ENCODE results near the gene SAPCD2. TPM values are rescaled to one million over a fixed set of nuclear protein-coding genes. Genes with fewer than 3 reads are reported as not detected.

Gene SAPCD2
- total and polyA plus RNA-seq, 2 of the 4 experiments (the other 2 are of a cell fraction): 3.4 to 4.9 TPM

- no peak for DNase-seq
- no peak overlapping the region for H2BK120ac ChIP-seq (ENCODE audit: low read depth, low read length)
- H3K4ac ChIP-seq (ENCODE audit: low read depth, low read length): no peak overlapping the region
- no peak overlapping the region for H4K91ac ChIP-seq (ENCODE audit: insufficient read depth, low read depth, low read length)
- H3K4me2 ChIP-seq (ENCODE audit: low read depth, low read length): no peak overlapping the region
- in situ Hi-C loops (cut with MboI; ENCODE audit: low sequenced_read_pairs) (no loop called here), intact Hi-C loops (cut with micrococcal nuclease) (no loop called here), dilution Hi-C loops (cut with HindIII; ENCODE audit: low sequenced_read_pairs, unreplicated experiment) (no loop called here)
- no peaks in the 10 kb centered on the region for H3K9me1 ChIP-seq (ENCODE audit: insufficient read depth, low read length)
- H3K23ac ChIP-seq (ENCODE audit: low read depth, low read length): no peak overlapping the region
- H3K79me1 ChIP-seq (ENCODE audit: low read depth in 1 of 2, low read length in 2 of 2): no peaks in the 10 kb centered on the region
- no peak overlapping the region for H2AK5ac ChIP-seq (ENCODE audit: low read depth, low read length)
- CTCF ChIA-PET: no interaction called here
- peaks cover 44% of the 10 kb centered on the region for H3K36me3 ChIP-seq (ENCODE audit: control insufficient read depth, insufficient read depth, low read length)
- H4K8ac ChIP-seq (ENCODE audit: low read depth in 2 of 2, low read length in 2 of 2): no peak overlapping the region
- no peak overlapping the region for H4K5ac ChIP-seq (ENCODE audit: low read depth, low read length)
- H2BK20ac ChIP-seq (ENCODE audit: low read depth, low read length): no peak overlapping the region
- BruUV-seq (replicated peaks): no TSS peak
- H2AFZ ChIP-seq (replicated peaks; ENCODE audit: low read length, poor library complexity): no peak overlapping the region
- 98% methylated on average over 8 of the region's 36 CpGs; no CpG with 5 or more reads in 1 of the 2 experiments for WGBS, 2 experiments (ENCODE audit: extremely low coverage in 2 of 2, insufficient read length in 1 of 2)
- no peak overlapping the region for H3K4me3 ChIP-seq (ENCODE audit: insufficient read depth, low read depth, low read length)
- no peak overlapping the region for H2BK15ac ChIP-seq (ENCODE audit: low read depth, low read length)
- no peak overlapping the region for H3K27ac ChIP-seq (ENCODE audit: insufficient read depth, low read length)
- no peaks in the 10 kb centered on the region for H3K4me1 ChIP-seq (ENCODE audit: control insufficient read depth, insufficient read depth, low read length)
- H3K56ac ChIP-seq (ENCODE audit: extremely low read depth, insufficient read depth, low read length): no peak overlapping the region
- H2AK9ac ChIP-seq (replicated peaks; ENCODE audit: low read depth, low read length, poor library complexity): no peak overlapping the region
- no peak for TF ChIP-seq CTCF (conservative IDR thresholded peaks at IDR 0.05; ENCODE audit: low read depth, low read length)
- no peak for TF ChIP-seq FOS (IDR thresholded peaks at IDR 0.05; ENCODE audit: low read depth, low read length)
- TF ChIP-seq, protein P1, sequence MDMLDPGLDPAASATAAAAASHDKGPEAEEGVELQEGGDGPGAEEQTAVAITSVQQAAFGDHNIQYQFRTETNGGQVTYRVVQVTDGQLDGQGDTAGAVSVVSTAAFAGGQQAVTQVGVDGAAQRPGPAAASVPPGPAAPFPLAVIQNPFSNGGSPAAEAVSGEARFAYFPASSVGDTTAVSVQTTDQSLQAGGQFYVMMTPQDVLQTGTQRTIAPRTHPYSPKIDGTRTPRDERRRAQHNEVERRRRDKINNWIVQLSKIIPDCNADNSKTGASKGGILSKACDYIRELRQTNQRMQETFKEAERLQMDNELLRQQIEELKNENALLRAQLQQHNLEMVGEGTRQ (IDR thresholded peaks at IDR 0.05; ENCODE audit: low read depth, low read length): no peak
- no peak for TF ChIP-seq POLR2A (IDR thresholded peaks at IDR 0.05; ENCODE audit: low read depth, low read length)
- TF ChIP-seq RAD21 (IDR thresholded peaks at IDR 0.05; ENCODE audit: low read length): no peak
- TF ChIP-seq MXI1 (IDR thresholded peaks at IDR 0.05; ENCODE audit: borderline replicate concordance, low read depth, low read length): no peak
- TF ChIP-seq CEBPB (IDR thresholded peaks at IDR 0.05; ENCODE audit: low read depth, low read length): no peak
- no peaks in the 10 kb centered on the region for H3K9me3 ChIP-seq (ENCODE audit: control insufficient read depth, insufficient read depth, low read length)
- no peak overlapping the region for H3K18ac ChIP-seq (ENCODE audit: low read depth, low read length)
- no peak for ATAC-seq (ENCODE audit: low read depth)
- no peak overlapping the region for H3K9ac ChIP-seq (ENCODE audit: low read depth, low read length)
- H3K14ac ChIP-seq (replicated peaks; ENCODE audit: low read depth, low read length): no peak overlapping the region
- H2BK5ac ChIP-seq (ENCODE audit: low read depth, low read length, poor library complexity, severe bottlenecking): no peak overlapping the region
- no peaks in the 10 kb centered on the region for H4K20me1 ChIP-seq (ENCODE audit: insufficient read depth, low read length)
- POLR2A ChIA-PET (ENCODE audit: unreplicated experiment): no interaction called here
- no peaks in the 10 kb centered on the region for H3K27me3 ChIP-seq (ENCODE audit: control insufficient read depth, insufficient read depth, low read length)
Observed at GRCh38 chr9:137014776-137015539, 55.4 kb downstream of the SAPCD2 start.
